ENCODE data around the gene GLCCI1. TPM values are rescaled to one million over a fixed set of nuclear protein-coding genes. Genes with fewer than 3 reads are reported as not detected.

The GLCCI1 gene
- total RNA-seq, 1 experiment from 2014 or later, result 0.76 TPM

DNA sequence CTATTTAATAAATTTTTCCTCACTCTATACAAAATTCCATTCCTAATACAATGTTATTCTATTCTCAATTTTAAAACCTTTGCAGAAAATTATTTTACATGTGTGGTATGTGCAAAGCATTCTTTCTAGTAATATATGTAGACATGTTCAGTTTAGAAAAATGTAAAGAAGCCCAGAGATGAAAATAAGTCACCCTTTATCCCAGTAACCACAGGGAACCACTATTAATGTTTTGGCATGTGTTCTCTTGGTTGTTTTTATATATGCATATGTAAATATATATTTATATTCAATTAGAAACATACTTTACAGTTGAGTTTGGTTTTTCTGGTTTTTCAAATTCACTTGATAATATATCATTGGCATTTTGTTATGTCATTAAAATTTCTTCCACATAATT is 14.8 kb upstream of the GLCCI1 start:
- no peaks in the 10 kb centered on the region for H3K27me3 ChIP-seq
- no peak overlapping the region for H3K4me3 ChIP-seq
- H3K36me3 ChIP-seq, result no peaks in the 10 kb centered on the region
- DNase-seq, result no peak
- no peaks in the 10 kb centered on the region for H3K9me3 ChIP-seq

- no peaks in the 10 kb centered on the region for H3K27me3 ChIP-seq
- no peak for DNase-seq
- H3K9me3 ChIP-seq, result no peaks in the 10 kb centered on the region
- no peak overlapping the region for H3K4me3 ChIP-seq
- H3K36me3 ChIP-seq, result no peaks in the 10 kb centered on the region
These were observed 12.0 kb upstream of the GLCCI1 start for GRCh38 chr7:7956531-7957128.

GRCh38 chr7:7957513-7957912 is 11.1 kb upstream of the GLCCI1 start:
- Histone ChIP-seq H3K27me3 (no peaks in the 10 kb centered on the region), H3K36me3 (no peaks in the 10 kb centered on the region), H3K9me3 (no peaks in the 10 kb centered on the region), H3K4me3 (no peak overlapping the region)
- DNase-seq, result no peak

DNA sequence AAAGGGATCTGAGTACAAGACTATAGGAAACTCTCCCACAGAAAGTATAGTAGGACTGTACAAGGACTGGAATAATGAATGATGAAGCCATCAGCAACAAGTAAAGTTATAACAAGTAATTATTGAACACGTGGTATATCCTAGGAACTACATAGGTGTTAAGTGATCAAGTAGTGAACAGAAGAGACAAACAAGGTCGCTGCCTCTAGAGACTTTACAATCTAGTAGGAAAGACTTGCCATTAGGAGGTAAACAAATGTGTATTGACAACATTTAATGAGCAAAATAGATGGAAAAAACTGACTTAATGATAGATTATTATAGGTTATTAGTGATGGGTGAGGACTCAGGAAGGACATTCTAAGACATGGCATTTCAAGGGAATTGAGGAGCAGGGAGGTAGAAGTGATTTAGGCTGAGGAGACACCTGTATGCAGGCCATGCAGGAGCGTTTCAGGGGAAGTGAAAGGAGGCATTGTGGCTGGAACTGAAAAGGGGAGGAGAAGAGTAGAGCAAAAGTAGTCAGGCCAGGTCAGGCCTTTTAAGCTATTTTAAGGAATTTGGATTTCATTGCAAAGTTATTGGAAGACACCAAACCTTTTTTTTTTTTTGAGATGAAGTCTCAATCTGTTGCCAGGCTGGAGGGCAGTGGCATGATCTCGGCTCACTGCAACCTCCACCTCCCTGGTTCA is 8.5 kb upstream of the GLCCI1 start:
- Histone ChIP-seq H3K36me3 (no peaks in the 10 kb centered on the region), H3K4me3 (no peak overlapping the region), H3K9me3 (no peaks in the 10 kb centered on the region), H3K27me3 (no peaks in the 10 kb centered on the region)
- no peak for DNase-seq

- Histone ChIP-seq H3K9me3 (no peaks in the 10 kb centered on the region), H3K4me3 (no peak overlapping the region), H3K27me3 (no peaks in the 10 kb centered on the region), H3K36me3 (no peaks in the 10 kb centered on the region)
- DNase-seq, result no peak
These were observed 5.7 kb upstream of the GLCCI1 start for GRCh38 chr7:7962851-7963250.

GRCh38 chr7:7964250-7964649 is 4.3 kb upstream of the GLCCI1 start:
- no peaks in the 10 kb centered on the region for H3K36me3 ChIP-seq
- H3K4me3 ChIP-seq, result no peak overlapping the region
- H3K9me3 ChIP-seq, result no peaks in the 10 kb centered on the region
- no peak for DNase-seq
- no peaks in the 10 kb centered on the region for H3K27me3 ChIP-seq

GRCh38 chr7:7964691-7965090 is 3.9 kb upstream of the GLCCI1 start:
- no peaks in the 10 kb centered on the region for H3K27me3 ChIP-seq
- H3K9me3 ChIP-seq, result no peaks in the 10 kb centered on the region
- no peaks in the 10 kb centered on the region for H3K36me3 ChIP-seq
- H3K4me3 ChIP-seq, result no peak overlapping the region
- DNase-seq, result no peak

- H3K36me3 ChIP-seq, result no peaks in the 10 kb centered on the region
- no peaks in the 10 kb centered on the region for H3K9me3 ChIP-seq
- H3K4me3 ChIP-seq, result no peak overlapping the region
- no peak for DNase-seq
- no peaks in the 10 kb centered on the region for H3K27me3 ChIP-seq
These were observed 3.3 kb upstream of the GLCCI1 start for GRCh38 chr7:7965301-7965700.

DNA sequence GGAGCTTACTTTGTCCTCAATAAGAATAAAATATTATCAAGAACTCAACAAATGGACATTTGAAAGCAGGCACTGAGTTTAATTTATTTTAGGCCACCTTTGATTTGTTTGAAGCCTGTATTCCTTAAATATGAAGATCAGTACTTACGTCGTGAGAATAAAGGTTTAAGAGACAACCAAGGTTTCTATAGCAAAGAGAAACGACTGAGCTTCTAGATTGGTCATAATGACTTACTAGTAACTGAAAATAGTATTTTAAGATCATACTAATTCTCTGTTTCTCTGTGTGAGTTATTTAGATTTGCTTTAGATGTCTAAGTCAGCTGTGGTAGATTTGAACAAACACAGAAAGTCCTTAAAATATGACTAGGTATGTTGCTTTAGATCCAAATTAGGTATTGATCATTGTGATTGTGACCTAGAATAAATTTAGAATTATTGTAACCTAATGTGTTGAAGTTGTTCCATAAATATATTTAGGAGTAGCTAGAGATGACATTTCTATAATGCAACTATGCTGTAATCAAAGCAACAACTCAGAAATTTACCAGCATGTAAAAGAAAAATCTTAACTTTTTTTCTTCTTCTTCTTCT is 2.4 kb upstream of the GLCCI1 start:
- Histone ChIP-seq H3K4me3 (no peak overlapping the region), H3K36me3 (no peaks in the 10 kb centered on the region), H3K9me3 (no peaks in the 10 kb centered on the region), H3K27me3 (no peaks in the 10 kb centered on the region)
- DNase-seq, result no peak

DNA sequence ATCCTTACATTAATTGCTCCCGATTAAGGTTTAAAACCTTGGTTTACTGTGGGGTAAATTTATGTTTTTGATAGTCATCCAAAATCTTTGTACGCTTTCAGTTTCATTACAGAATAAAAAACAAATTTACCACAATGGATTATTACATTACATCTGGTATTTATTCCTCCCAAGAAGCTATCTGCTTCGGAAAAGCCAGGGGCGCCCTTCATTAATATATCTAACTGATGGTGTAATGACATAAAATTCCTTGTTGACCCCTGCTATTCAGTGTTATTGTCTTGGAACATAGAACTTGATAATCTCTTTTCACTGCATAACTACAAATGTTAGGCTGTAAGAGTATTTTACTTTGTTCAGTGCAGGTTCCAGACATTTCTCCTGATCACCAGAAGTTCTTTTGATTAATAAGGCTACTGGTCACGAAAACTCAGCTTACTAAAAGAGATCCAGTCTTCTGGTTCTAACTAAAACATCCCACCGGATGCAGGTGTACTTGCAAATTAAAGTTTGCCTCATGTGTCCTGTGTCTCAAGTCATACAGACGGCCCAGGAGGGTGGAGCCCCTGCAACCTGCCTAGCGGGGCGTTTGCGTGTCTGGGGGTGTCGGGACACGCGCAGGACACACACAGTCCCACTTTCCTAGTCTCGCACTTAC is 581 bp upstream of the GLCCI1 start:
- H3K27me3 ChIP-seq, result no peaks in the 10 kb centered on the region
- no peak for DNase-seq
- no peaks in the 10 kb centered on the region for H3K9me3 ChIP-seq
- H3K4me3 ChIP-seq, result peak overlapping the region; percentile 73
- no peaks in the 10 kb centered on the region for H3K36me3 ChIP-seq

DNA sequence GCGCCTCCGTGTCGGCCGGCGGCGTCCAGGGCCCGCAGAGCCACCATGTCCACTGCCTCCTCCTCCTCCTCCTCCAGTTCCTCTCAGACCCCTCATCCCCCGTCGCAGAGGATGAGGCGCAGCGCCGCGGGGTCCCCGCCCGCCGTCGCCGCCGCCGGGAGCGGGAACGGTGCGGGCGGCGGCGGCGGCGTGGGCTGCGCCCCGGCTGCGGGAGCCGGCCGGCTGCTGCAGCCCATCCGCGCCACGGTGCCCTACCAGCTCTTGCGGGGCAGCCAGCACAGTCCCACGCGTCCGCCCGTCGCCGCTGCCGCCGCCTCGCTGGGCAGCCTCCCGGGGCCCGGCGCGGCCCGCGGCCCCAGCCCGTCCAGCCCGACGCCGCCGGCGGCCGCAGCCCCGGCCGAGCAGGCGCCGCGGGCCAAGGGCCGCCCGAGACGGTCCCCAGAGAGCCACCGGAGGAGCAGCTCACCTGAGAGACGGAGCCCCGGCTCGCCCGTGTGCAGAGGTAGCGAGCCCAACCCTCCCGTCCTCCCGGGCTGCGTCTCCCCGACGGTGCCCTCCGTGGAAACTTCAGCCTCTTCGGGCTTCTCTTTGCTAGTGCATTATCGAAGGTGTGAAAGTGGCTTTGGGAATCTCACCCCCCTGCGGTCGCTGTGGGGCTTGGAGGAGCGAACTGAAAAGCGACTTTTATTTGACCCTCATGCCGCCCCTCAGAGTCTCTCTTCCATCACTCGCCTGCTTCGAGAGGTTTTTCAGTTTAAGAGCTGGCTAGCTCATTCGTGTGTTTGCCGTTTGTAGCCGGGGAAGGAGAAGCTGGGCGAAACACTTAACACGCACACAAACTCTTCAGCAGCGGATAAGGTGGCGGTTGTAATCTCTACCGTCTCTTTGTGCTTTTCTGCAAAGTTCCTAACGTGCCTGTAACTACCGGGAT is 975 bp downstream of the GLCCI1 start:
- Histone ChIP-seq H3K4me3 (peak overlapping the region; percentile 73), H3K27me3 (no peaks in the 10 kb centered on the region), H3K36me3 (no peaks in the 10 kb centered on the region), H3K9me3 (no peaks in the 10 kb centered on the region)
- DNase-seq, result peak; percentile 15

DNA sequence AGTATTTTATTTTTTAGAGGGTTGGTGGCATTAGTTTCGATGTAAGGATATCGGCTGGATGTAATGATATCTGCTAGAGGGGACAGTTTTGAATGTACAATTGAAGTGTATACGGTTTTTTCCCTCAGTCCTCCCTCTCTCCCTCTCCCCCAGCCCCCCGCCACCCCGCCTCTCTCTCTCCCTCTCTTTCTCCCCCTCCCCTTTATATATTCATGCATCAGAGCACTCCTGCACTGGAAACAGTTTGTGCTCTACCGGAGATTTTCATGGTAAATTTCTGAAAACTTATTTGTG is 1.6 kb downstream of the GLCCI1 start:
- no peak for DNase-seq
- Histone ChIP-seq H3K9me3 (no peaks in the 10 kb centered on the region), H3K4me3 (peak overlapping the region; percentile 56)

DNA sequence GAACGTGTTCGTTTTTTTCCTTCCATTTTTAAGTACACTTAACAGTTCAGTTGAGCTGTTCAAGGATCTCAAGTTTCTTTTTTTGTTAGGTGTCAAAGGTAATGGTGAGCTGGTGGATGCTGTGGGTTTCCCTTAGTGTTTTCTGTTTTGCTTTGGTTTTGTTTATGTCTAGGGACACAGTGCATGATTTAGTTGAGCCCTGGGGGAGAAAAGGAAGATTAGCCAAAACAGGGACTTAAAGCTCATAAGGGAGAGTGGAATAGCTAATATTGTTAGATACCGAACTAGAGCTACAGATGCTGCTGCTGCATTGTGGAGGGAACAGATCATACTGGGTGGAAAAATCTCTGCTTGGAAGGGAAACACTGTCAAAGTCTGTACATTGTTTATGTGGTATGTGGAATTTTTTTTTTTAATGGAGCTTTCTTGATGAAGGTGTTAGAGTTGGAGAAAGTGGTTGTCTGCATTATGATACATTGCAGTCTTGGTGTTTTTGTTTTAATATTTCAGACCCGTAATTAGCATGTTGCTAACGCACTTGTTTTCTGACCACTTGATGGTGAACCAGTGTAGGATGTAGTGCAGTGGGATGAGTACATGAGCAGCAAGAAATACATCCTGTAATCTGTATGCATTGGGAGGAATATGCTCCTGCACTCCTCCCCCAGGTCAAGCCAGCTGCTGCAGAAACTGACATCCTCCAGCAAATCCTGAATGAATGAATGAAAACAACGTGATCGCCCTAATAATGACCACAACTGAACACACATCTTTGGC is 2.1 kb downstream of the GLCCI1 start:
- DNase-seq, result peak; percentile 10
- Histone ChIP-seq H3K36me3 (no peaks in the 10 kb centered on the region), H3K27me3 (no peaks in the 10 kb centered on the region), H3K9me3 (no peaks in the 10 kb centered on the region), H3K4me3 (peak overlapping the region; percentile 56)

More for the DNA sequence above, 1.6 kb downstream of the GLCCI1 start:
- H3K27me3 ChIP-seq, result no peaks in the 10 kb centered on the region
- no peaks in the 10 kb centered on the region for H3K36me3 ChIP-seq

DNA sequence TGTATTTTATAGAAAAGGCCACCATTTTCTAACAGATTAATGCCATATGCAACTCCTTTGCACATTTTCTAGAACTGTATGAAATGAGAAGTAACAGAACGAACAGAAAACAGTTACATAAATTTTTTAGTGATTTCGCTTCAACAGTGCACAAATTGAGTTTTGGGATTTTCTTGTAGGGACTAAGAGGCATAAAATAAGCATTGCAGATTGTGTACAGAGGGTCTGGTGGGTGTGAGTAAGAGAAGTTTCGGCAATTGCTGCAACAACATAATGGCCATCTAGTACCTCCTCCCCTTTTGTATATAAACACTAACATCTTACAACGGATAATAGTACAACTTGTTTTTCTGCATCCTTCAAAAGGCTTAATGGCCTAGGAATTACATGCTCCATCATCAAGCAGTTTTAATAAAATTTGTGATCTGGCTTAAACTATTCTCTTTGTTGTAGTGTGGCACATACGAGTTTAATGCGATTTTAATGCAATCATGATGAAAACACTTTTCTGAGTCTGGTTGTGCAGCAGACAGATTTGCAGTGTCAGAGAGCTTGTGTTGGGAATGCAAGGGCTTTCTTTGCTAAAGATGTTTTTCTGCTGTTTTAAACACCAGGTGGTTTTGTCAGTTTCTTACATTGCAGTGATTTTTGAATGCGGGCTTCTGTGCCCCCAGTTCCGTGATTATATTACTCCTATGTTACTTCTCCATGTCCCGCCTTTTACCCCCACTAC is 2.9 kb downstream of the GLCCI1 start:
- DNase-seq, result no peak
- Histone ChIP-seq H3K27me3 (no peaks in the 10 kb centered on the region), H3K9me3 (no peaks in the 10 kb centered on the region), H3K4me3 (no peak overlapping the region), H3K36me3 (no peaks in the 10 kb centered on the region)

DNA sequence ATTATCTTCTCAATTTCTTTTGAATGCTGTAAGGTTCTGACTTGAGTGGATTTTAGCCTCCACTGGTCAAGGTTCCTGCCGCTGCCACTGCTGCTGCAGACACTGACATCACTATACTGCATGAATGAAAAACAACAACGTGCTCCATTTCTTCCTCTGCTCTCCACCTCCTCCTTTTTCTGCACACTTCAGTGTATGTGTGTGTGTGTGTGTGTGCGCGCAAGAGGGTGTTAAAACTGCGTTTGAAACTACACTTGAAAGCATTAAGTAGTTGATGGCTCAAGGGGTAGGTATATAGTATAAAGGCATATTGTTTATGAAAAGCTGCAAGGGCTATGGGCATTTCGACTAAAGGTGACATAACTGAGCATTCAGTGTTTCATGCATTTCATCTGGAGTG is 3.5 kb downstream of the GLCCI1 start:
- H3K27me3 ChIP-seq, result no peaks in the 10 kb centered on the region
- no peaks in the 10 kb centered on the region for H3K9me3 ChIP-seq
- no peaks in the 10 kb centered on the region for H3K36me3 ChIP-seq
- H3K4me3 ChIP-seq, result no peak overlapping the region
- DNase-seq, result no peak
